ENCODE data around the gene BPHL. TPM values are rescaled to one million over a fixed set of nuclear protein-coding genes. Genes with fewer than 3 reads are reported as not detected.
"Not testable (repeated sequence)": the region's sequence is repeated elsewhere in the genome, so short reads cannot be mapped to it uniquely, and the experiment has no call there.

Gene BPHL
- total RNA-seq, 1 experiment from 2014 or later: 19.7 TPM

- DNase-seq (ENCODE audit: low read depth): not testable (repeated sequence)
Measured at GRCh38 chr6:3178666-3179065, 60.2 kb downstream of the BPHL start.

- not testable (repeated sequence) for DNase-seq (ENCODE audit: low read depth)
Measured at GRCh38 chr6:3179945-3180344, 61.4 kb downstream of the BPHL start.

- DNase-seq (ENCODE audit: low read depth): no peak
Measured at GRCh38 chr6:3181105-3181504, 62.6 kb downstream of the BPHL start.

- DNase-seq (ENCODE audit: low read depth): no peak
Measured at GRCh38 chr6:3183066-3183465, 64.6 kb downstream of the BPHL start.

- no peak for DNase-seq (ENCODE audit: low read depth)
Measured at GRCh38 chr6:3186974-3187382, 68.5 kb downstream of the BPHL start.

- DNase-seq (ENCODE audit: low read depth): no peak
Measured at GRCh38 chr6:3188262-3188661, 69.8 kb downstream of the BPHL start.

GRCh38 chr6:3189192-3189591 lies 70.7 kb downstream of the BPHL start:
- DNase-seq (ENCODE audit: low read depth): peak; percentile 75

- DNase-seq (ENCODE audit: low read depth): peak; percentile 56
Measured at GRCh38 chr6:3190056-3190455, 71.5 kb downstream of the BPHL start.

- DNase-seq (ENCODE audit: low read depth): no peak
Measured at GRCh38 chr6:3190779-3191178, 72.3 kb downstream of the BPHL start.

GRCh38 chr6:3193102-3193849 lies 74.8 kb downstream of the BPHL start:
- DNase-seq (ENCODE audit: low read depth): no peak

- peak; percentile 69 for DNase-seq (ENCODE audit: low read depth)
Measured at GRCh38 chr6:3194535-3195419, 76.3 kb downstream of the BPHL start.

GRCh38 chr6:3195420-3195694 lies 76.8 kb downstream of the BPHL start:
- DNase-seq (ENCODE audit: low read depth): no peak

- peak; percentile 50 for DNase-seq (ENCODE audit: low read depth)
Measured at GRCh38 chr6:3195695-3196497, 77.4 kb downstream of the BPHL start.

GRCh38 chr6:3196770-3197169 lies 78.3 kb downstream of the BPHL start:
- no peak for DNase-seq (ENCODE audit: low read depth)

GRCh38 chr6:3197734-3198133 lies 79.2 kb downstream of the BPHL start:
- not testable (repeated sequence) for DNase-seq (ENCODE audit: low read depth)

- no peak for DNase-seq (ENCODE audit: low read depth)
Measured at GRCh38 chr6:3199382-3199781, 80.9 kb downstream of the BPHL start.

- DNase-seq (ENCODE audit: low read depth): no peak
Measured at GRCh38 chr6:3200682-3201081, 82.2 kb downstream of the BPHL start.

GRCh38 chr6:3201388-3201787 lies 82.9 kb downstream of the BPHL start:
- DNase-seq (ENCODE audit: low read depth): no peak
